Naive thymus-derived CD4-positive, alpha-beta T cell (primary cell): Measurements from ENCODE around the gene SLIT3. TPM values are rescaled to one million over a fixed set of nuclear protein-coding genes. Genes with fewer than 3 reads are reported as not detected.

Experiments
- ATAC-seq: fragments of 150-1000 bp; cut with Tn5 transposase; 2 replicates; pipeline ENCODE4 v1.10.0; 2021; ENCODE audit warnings: mild to moderate bottlenecking, moderate library complexity
- CTCF ChIA-PET: fragments of 350-600 bp; sonication (Branson Sonifier 250); formaldehyde crosslinking; loops from one replicate; lab custom pipeline; 2021; ENCODE audit warnings: antibody characterized with exemption; lab: Charles Lee
- POLR2A ChIA-PET: fragments of 350-600 bp; sonication (Branson Sonifier 250); formaldehyde crosslinking; loops from one replicate; lab custom pipeline; 2021; ENCODE audit warnings: antibody characterized with exemption, inconsistent platforms; lab: Charles Lee
- DNase-seq, 9 donors: peaks; one replicate each; pipeline versions ENCODE4 v3.0.0 to v3.0.0-alpha.2; 2020 to 2022; ENCODE audit warnings: mixed read lengths in 1 of 9
- H3K27ac ChIP-seq: one replicate; pipeline ENCODE4 v1.7.0; 2013; ENCODE audit warnings: mild to moderate bottlenecking, low read depth, low read length, moderate library complexity
- H3K27me3 ChIP-seq, 2 donors: one replicate each; pipeline ENCODE4 v1.7.0; 2013; ENCODE audit warnings: low read length in 2 of 2, mild to moderate bottlenecking in 2 of 2, moderate library complexity in 2 of 2; ENCODE audit not compliant: control insufficient read depth in 2 of 2, insufficient read depth in 2 of 2
- H3K36me3 ChIP-seq, 3 experiments: 1 replicate in 2 of 3; 2 replicates in 1 of 3; pipeline ENCODE4 v1.7.0; 2013; ENCODE audit warnings: low read length in 3 of 3, mild to moderate bottlenecking in 3 of 3, moderate library complexity in 1 of 3; ENCODE audit not compliant: insufficient read depth in 3 of 3, control insufficient read depth in 2 of 3
- H3K4me1 ChIP-seq, 2 donors: one replicate each; pipeline ENCODE4 v1.7.0; 2013; ENCODE audit warnings: low read length in 2 of 2, mild to moderate bottlenecking in 2 of 2, moderate library complexity in 1 of 2; ENCODE audit not compliant: control insufficient read depth in 2 of 2, insufficient read depth in 2 of 2
- H3K4me3 ChIP-seq: 2 replicates; pipeline ENCODE4 v1.7.0; 2013; ENCODE audit warnings: mild to moderate bottlenecking, low read length
- H3K9me3 ChIP-seq, 3 experiments: 1 replicate in 2 of 3; 2 replicates in 1 of 3; pipeline ENCODE4 v1.7.0; 2013; ENCODE audit warnings: low read length in 3 of 3; ENCODE audit not compliant: control insufficient read depth in 2 of 3
- H3K27ac Mint-ChIP-seq, 9 donors: one replicate each; pipeline ENCODE4 v1.8.0; 2020 to 2022; ENCODE audit warnings: mixed read lengths in 9 of 9, mild to moderate bottlenecking in 8 of 9, moderate library complexity in 5 of 9, inconsistent platforms in 2 of 9
- H3K27me3 Mint-ChIP-seq, 5 donors: one replicate each; pipeline ENCODE4 v1.8.0; 2021 to 2022; ENCODE audit warnings: mixed read lengths in 5 of 5, mild to moderate bottlenecking in 1 of 5
- H3K36me3 Mint-ChIP-seq, 5 donors: one replicate each; pipeline ENCODE4 v1.8.0; 2020 to 2022; ENCODE audit warnings: mixed read lengths in 5 of 5, mild to moderate bottlenecking in 3 of 5, inconsistent platforms in 1 of 5
- H3K4me1 Mint-ChIP-seq, 7 donors: one replicate each; pipeline ENCODE4 v1.8.0; 2020 to 2022; ENCODE audit warnings: mixed read lengths in 7 of 7, mild to moderate bottlenecking in 3 of 7, inconsistent platforms in 1 of 7
- H3K4me3 Mint-ChIP-seq, 10 donors: one replicate each; pipeline ENCODE4 v1.8.0; 2020 to 2022; ENCODE audit warnings: mild to moderate bottlenecking in 10 of 10, mixed read lengths in 10 of 10, moderate library complexity in 6 of 10, inconsistent platforms in 2 of 10
- H3K9me3 Mint-ChIP-seq, 11 donors: one replicate each; pipeline ENCODE4 v1.8.0; 2020 to 2022; ENCODE audit warnings: mixed read lengths in 11 of 11, mild to moderate bottlenecking in 4 of 11, inconsistent platforms in 1 of 11, moderate library complexity in 1 of 11
- intact Hi-C, 2 donors: fragments of 100-400 bp; cut with micrococcal nuclease; formaldehyde crosslinking; loops; one replicate each; pipeline ENCODE4 v1.15.1; 2023
- polyA plus RNA-seq, 2 donors: library from polyadenylated mRNA; unstranded; fragments of 300-500 nt; fragmentation: Illumina TruSeq; gene quantifications; one replicate each; pipeline ENCODE4 v1.2.3, GENCODE V29; 2021
- total RNA-seq, 6 experiments: library from RNA in 5 of 6; stranded (reverse) in 5 of 6; gene quantifications; 1 replicate in 5 of 6; 2 replicates in 1 of 6; pipeline ENCODE4 v1.2.3 and lab custom pipeline; 2021 to 2026

SLIT3 gene
- total and polyA plus RNA-seq, 7 experiments from 2014 or later = 0.34 TPM; not detected in 6

DNA sequence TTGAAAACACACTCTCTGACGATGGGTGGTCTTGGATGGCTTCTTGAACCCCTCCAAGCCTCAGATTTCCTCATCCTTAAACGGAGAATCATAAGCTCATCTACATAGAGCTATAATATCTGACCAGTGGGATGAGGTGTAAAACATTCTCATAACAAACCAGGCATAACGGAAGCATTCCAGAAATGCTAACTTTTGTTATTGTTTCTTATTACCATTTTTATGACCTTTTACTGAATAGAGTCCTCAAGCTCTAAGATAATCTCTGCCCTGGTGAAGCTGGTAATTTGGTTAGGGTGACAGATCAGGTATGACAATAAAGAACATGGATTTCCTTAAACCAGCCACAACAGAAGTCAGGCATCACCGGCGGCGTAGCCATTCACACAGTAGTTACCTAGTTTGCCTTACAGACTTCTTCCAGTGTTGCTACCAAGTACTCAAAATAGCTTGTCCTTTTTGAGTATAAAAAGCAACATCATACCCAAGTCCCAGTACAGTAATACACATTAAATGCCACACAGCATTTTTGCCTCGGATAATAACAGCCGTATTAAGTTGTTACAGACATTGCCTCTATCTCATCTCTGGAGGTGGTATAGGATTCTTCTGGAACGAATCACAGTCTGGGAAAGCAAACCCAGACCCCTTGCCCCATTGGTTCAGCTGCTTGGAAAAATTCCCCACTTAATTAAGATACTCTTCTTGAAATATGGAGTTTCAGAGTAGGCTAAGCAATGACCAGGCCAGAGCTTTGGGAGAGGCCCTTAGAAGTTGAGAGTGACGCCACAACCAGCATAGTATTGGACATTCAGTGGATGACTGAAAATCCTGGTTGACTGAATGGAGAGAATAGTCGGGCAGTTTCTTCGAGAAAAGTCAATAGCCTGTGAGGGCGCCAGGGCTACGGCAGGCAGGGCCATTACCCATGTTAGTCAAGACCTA, 252.5 kb downstream of the SLIT3 start:
- CTCF ChIA-PET = no interaction called here
- no peak for ATAC-seq
- no peaks in the 10 kb centered on the region for H3K36me3 Mint-ChIP-seq

DNA sequence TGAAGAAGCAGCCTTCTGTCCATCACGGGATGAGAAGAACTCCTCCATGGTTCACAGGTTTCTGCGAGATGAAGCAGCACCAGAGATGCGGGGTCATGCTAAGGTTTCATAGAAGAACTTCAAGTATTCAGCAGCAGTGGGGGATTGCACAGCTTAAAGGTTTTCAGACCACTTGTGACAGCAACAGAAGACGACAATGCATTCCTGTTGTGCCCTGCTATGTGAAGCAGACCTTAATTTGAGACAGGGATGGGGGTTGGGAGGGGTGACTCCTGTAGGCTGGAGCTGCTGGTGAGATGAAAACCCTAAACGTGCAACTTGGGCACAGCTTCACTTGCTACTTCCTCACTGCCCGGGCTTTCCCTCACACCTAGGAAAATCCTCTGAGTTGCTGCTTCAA, 256.0 kb downstream of the SLIT3 start:
- intact Hi-C loops = no loop called here
- Histone ChIP-seq H3K4me3 (no peak overlapping the region), H3K9me3 (no peaks in the 10 kb centered on the region), H3K36me3 (no peaks in the 10 kb centered on the region), H3K4me1 (no peaks in the 10 kb centered on the region), H3K27me3 (no peaks in the 10 kb centered on the region), H3K27ac (no peak overlapping the region)
- no peak overlapping the region for H3K27ac Mint-ChIP-seq
- no peak overlapping the region for H3K4me3 Mint-ChIP-seq
- H3K4me1 Mint-ChIP-seq = no peaks in the 10 kb centered on the region
- CTCF ChIA-PET = no interaction called here
- DNase-seq (no peak), ATAC-seq (no peak)
- POLR2A ChIA-PET = no interaction called here
- H3K27me3 Mint-ChIP-seq = peaks cover 0 to 20% (median 4%) of the 10 kb centered on the region in 5 donors
- H3K36me3 Mint-ChIP-seq = no peaks in the 10 kb centered on the region
- H3K9me3 Mint-ChIP-seq = peaks cover 0 to 3% (median 0%) of the 10 kb centered on the region in 11 donors

More for the DNA sequence above, 252.5 kb downstream of the SLIT3 start:
- Histone ChIP-seq H3K27me3 (no peaks in the 10 kb centered on the region), H3K4me3 (no peak overlapping the region), H3K36me3 (no peaks in the 10 kb centered on the region), H3K4me1 (no peaks in the 10 kb centered on the region), H3K27ac (no peak overlapping the region), H3K9me3 (no peaks in the 10 kb centered on the region)
- peaks cover 0 to 15% (median 6%) of the 10 kb centered on the region in 5 donors for H3K27me3 Mint-ChIP-seq
- H3K4me1 Mint-ChIP-seq = no peaks in the 10 kb centered on the region
- no peak overlapping the region for H3K27ac Mint-ChIP-seq
- intact Hi-C loops = no loop called here
- peaks cover 0 to 6% (median 0%) of the 10 kb centered on the region in 11 donors for H3K9me3 Mint-ChIP-seq
- DNase-seq = no peak
- H3K4me3 Mint-ChIP-seq = no peak overlapping the region
- POLR2A ChIA-PET = no interaction called here

- no peak for ATAC-seq
- intact Hi-C loops = no loop called here
- Mint-ChIP-seq H3K27ac (no peak overlapping the region), H3K4me1 (no peaks in the 10 kb centered on the region), H3K27me3 (peaks cover 0 to 16% (median 4%) of the 10 kb centered on the region in 5 donors), H3K9me3 (peaks cover 0 to 3% (median 0%) of the 10 kb centered on the region in 11 donors), H3K36me3 (no peaks in the 10 kb centered on the region), H3K4me3 (no peak overlapping the region)
- CTCF ChIA-PET = no interaction called here
- no peak overlapping the region for H3K4me3 ChIP-seq
- H3K27me3 ChIP-seq = no peaks in the 10 kb centered on the region
- no peak overlapping the region for H3K27ac ChIP-seq
- DNase-seq = no peak
- no peaks in the 10 kb centered on the region for H3K9me3 ChIP-seq
- no peaks in the 10 kb centered on the region for H3K36me3 ChIP-seq
- POLR2A ChIA-PET = no interaction called here
- no peaks in the 10 kb centered on the region for H3K4me1 ChIP-seq
These were observed 259.8 kb downstream of the SLIT3 start for GRCh38 chr5:169041180-169041579.

DNA sequence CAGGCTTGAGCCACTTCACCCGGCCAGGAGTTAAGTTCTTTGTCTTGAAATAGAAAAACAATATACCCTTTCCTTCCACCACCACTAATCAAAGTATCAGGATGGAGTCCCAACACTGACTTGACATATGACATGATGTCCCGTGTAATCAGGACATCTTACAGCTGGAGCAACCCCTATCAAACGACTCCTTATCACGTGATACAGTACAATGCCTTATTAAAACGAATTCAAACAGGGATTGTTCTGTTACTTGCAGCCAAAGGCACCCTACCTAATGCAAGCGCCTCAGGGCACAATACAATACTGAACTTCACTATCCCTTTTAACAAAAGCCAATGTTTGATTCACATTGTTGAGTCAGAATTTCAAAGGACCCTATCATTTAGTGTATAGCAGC, 261.3 kb downstream of the SLIT3 start:
- Histone ChIP-seq H3K27ac (no peak overlapping the region), H3K4me3 (no peak overlapping the region), H3K9me3 (no peaks in the 10 kb centered on the region), H3K27me3 (no peaks in the 10 kb centered on the region), H3K4me1 (no peaks in the 10 kb centered on the region), H3K36me3 (no peaks in the 10 kb centered on the region)
- peaks cover 0 to 22% (median 4%) of the 10 kb centered on the region in 5 donors for H3K27me3 Mint-ChIP-seq
- H3K9me3 Mint-ChIP-seq = peaks cover 0 to 5% (median 0%) of the 10 kb centered on the region in 11 donors
- no peaks in the 10 kb centered on the region for H3K4me1 Mint-ChIP-seq
- ATAC-seq (no peak), DNase-seq (no peak)
- intact Hi-C loops = loop anchor here in 1 of 2 donors (1.0 kb wide), 1 partner anchor 15 kb away; no protein-coding TSS in a partner anchor
- no peak overlapping the region for H3K27ac Mint-ChIP-seq
- POLR2A ChIA-PET = no interaction called here
- H3K4me3 Mint-ChIP-seq = no peak overlapping the region
- CTCF ChIA-PET = no interaction called here
- no peaks in the 10 kb centered on the region for H3K36me3 Mint-ChIP-seq

- no peaks in the 10 kb centered on the region for H3K27me3 ChIP-seq
- H3K9me3 Mint-ChIP-seq = peaks cover 0 to 10% (median 2%) of the 10 kb centered on the region in 11 donors
- H3K9me3 ChIP-seq = no peaks in the 10 kb centered on the region
- peaks cover 0 to 22% (median 0%) of the 10 kb centered on the region in 5 donors for H3K27me3 Mint-ChIP-seq
- H3K27ac Mint-ChIP-seq = no peak overlapping the region
- H3K36me3 ChIP-seq = no peaks in the 10 kb centered on the region
- H3K36me3 Mint-ChIP-seq = no peaks in the 10 kb centered on the region
- no peaks in the 10 kb centered on the region for H3K4me1 ChIP-seq
- DNase-seq (no peak), ATAC-seq (no peak)
- intact Hi-C loops = no loop called here
- no peak overlapping the region for H3K27ac ChIP-seq
- no peak overlapping the region for H3K4me3 ChIP-seq
- H3K4me1 Mint-ChIP-seq = no peaks in the 10 kb centered on the region
- H3K4me3 Mint-ChIP-seq = no peak overlapping the region
- ChIA-PET POLR2A (no interaction called here), CTCF (no interaction called here)
These were observed 263.5 kb downstream of the SLIT3 start for GRCh38 chr5:169037466-169037865.

DNA sequence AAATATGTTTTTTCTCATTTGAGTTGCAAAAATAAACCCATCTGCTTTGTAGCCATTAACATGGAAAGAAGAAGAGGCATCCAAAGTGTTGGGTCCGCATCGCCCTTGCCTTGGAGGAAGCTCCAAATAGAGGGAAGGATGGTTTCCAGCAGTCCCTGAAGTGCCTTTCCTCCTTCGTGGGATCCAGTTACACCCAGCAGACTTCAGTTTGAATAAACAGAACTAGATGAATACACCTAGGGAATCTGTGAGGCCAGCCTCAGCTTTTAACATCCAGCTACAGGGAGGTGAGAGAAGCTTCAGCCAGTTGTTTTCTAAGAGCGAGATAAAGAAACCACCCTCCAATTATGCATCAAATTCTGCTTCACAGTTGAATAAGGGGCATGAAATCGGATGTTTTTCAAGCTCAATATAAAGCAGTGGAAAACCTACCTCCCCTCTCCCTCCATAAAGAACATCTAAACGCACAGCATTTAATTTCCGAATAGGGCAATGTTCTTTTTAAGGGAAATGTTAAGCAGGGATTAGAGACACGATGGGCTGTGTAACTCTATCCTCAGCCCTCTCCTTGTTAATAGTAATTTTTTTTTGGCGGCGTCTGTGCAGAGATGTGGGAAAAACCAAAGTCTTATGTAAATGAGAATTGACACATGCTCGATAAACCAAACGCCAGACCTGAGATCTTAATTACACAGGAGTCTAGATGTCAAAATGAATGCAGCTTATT, 264.7 kb downstream of the SLIT3 start:
- Histone ChIP-seq H3K27ac (no peak overlapping the region), H3K27me3 (no peaks in the 10 kb centered on the region), H3K4me3 (no peak overlapping the region), H3K4me1 (no peaks in the 10 kb centered on the region), H3K9me3 (no peaks in the 10 kb centered on the region), H3K36me3 (no peaks in the 10 kb centered on the region)
- intact Hi-C loops = no loop called here
- no peak overlapping the region for H3K27ac Mint-ChIP-seq
- no peak for DNase-seq
- POLR2A ChIA-PET = no interaction called here
- peaks cover 0 to 20% (median 5%) of the 10 kb centered on the region in 5 donors for H3K27me3 Mint-ChIP-seq
- H3K4me1 Mint-ChIP-seq = no peaks in the 10 kb centered on the region
- no peak for ATAC-seq
- H3K36me3 Mint-ChIP-seq = no peaks in the 10 kb centered on the region
- no peak overlapping the region for H3K4me3 Mint-ChIP-seq
- CTCF ChIA-PET = no interaction called here
- H3K9me3 Mint-ChIP-seq = peaks cover 0 to 10% (median 2%) of the 10 kb centered on the region in 11 donors
